ENCODE measurements around the gene ARL11. TPM values are rescaled to one million over a fixed set of nuclear protein-coding genes. Genes with fewer than 3 reads are reported as not detected.

The ARL11 gene
- total and polyA plus RNA-seq, 2 of the 4 experiments (the other 2 are of a cell fraction), result not detected

DNA sequence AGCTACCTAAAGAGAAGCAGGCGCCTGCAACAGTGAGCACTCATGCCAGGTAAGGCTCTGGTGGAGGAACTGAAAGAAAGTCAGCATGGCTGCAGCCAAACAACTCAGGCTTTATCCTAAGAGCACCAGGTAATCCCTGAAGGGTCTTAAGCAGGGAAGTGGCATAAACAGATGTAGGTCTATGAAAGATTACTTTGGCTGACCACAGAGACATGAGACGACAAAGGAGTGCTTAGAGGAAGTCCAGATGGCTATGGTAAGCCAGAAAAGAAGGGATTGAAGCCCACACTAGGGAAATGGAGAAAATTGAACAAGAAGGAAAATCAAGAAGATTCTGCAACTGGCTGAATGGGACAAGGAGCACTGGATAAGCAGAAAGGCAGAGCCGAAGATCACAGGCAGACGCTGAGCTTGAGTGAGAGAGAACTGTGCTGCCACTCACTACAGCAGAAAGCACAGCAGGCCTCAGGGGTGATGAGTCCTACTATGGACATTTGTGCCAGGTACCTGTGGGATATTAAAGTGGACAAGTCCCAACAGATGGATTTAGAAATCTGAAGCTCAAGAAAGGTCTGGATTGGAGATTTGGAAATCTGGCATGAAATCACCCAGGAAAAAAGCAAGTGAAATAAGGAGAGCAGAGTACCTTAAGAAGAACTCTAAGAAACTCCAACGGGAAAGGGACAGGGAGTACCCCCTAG is 47.2 kb upstream of the ARL11 start:
- intact Hi-C loops (cut with micrococcal nuclease), result no loop called here
- ATAC-seq (ENCODE audit: low read depth), result no peak
- no peak overlapping the region for H3K4ac ChIP-seq (ENCODE audit: low read depth, low read length)
- H3K9me1 ChIP-seq (ENCODE audit: insufficient read depth, low read length), result peaks cover 6% of the 10 kb centered on the region; the same call in 1 of the 2 replicates
- no peak overlapping the region for H2BK20ac ChIP-seq (ENCODE audit: low read depth, low read length)
- H2AK9ac ChIP-seq (replicated peaks; ENCODE audit: low read depth, low read length, poor library complexity), result no peak overlapping the region
- no peak overlapping the region for H3K14ac ChIP-seq (replicated peaks; ENCODE audit: low read depth, low read length)
- in situ Hi-C loops (cut with MboI; ENCODE audit: low sequenced_read_pairs), result no loop called here
- TF ChIP-seq MAFK (IDR thresholded peaks at IDR 0.05; ENCODE audit: low read depth, low read length) (no peak), POLR2A (IDR thresholded peaks at IDR 0.05; ENCODE audit: low read depth, low read length) (no peak), USF2 (IDR thresholded peaks at IDR 0.05; ENCODE audit: low read depth, low read length) (no peak), NFE2L2 (IDR thresholded peaks at IDR 0.05; ENCODE audit: low read depth, low read length) (no peak), CHD1 (IDR thresholded peaks at IDR 0.05; ENCODE audit: low read depth, low read length) (no peak), RCOR1 (IDR thresholded peaks at IDR 0.05; ENCODE audit: insufficient replicate concordance, low read length) (no peak), MXI1 (IDR thresholded peaks at IDR 0.05; ENCODE audit: borderline replicate concordance, low read depth, low read length) (no peak), SMC3 (IDR thresholded peaks at IDR 0.05; ENCODE audit: low read depth, low read length) (no peak), BHLHE40 (IDR thresholded peaks at IDR 0.05; ENCODE audit: low read depth, low read length) (no peak), MAZ (IDR thresholded peaks at IDR 0.05; ENCODE audit: borderline replicate concordance, low read depth, low read length) (no peak), FOS (IDR thresholded peaks at IDR 0.05; ENCODE audit: low read depth, low read length) (no peak)
- TF ChIP-seq, protein P1, sequence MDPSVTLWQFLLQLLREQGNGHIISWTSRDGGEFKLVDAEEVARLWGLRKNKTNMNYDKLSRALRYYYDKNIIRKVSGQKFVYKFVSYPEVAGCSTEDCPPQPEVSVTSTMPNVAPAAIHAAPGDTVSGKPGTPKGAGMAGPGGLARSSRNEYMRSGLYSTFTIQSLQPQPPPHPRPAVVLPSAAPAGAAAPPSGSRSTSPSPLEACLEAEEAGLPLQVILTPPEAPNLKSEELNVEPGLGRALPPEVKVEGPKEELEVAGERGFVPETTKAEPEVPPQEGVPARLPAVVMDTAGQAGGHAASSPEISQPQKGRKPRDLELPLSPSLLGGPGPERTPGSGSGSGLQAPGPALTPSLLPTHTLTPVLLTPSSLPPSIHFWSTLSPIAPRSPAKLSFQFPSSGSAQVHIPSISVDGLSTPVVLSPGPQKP (IDR thresholded peaks at IDR 0.05; ENCODE audit: borderline replicate concordance, low read depth, low read length), result no peak
- TF ChIP-seq, protein P2, sequence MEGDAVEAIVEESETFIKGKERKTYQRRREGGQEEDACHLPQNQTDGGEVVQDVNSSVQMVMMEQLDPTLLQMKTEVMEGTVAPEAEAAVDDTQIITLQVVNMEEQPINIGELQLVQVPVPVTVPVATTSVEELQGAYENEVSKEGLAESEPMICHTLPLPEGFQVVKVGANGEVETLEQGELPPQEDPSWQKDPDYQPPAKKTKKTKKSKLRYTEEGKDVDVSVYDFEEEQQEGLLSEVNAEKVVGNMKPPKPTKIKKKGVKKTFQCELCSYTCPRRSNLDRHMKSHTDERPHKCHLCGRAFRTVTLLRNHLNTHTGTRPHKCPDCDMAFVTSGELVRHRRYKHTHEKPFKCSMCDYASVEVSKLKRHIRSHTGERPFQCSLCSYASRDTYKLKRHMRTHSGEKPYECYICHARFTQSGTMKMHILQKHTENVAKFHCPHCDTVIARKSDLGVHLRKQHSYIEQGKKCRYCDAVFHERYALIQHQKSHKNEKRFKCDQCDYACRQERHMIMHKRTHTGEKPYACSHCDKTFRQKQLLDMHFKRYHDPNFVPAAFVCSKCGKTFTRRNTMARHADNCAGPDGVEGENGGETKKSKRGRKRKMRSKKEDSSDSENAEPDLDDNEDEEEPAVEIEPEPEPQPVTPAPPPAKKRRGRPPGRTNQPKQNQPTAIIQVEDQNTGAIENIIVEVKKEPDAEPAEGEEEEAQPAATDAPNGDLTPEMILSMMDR (conservative IDR thresholded peaks at IDR 0.05; ENCODE audit: low read depth, low read length), result no peak
- peaks cover 3% of the 10 kb centered on the region; the same call in 1 of the 2 replicates for H4K20me1 ChIP-seq (ENCODE audit: insufficient read depth, low read length)
- H3K4me1 ChIP-seq (ENCODE audit: control insufficient read depth, insufficient read depth, low read length), result peaks cover 3% of the 10 kb centered on the region
- no peaks in the 10 kb centered on the region for H3K27me3 ChIP-seq (ENCODE audit: control insufficient read depth, insufficient read depth, low read length)
- no peak overlapping the region for H2BK120ac ChIP-seq (ENCODE audit: low read depth, low read length)
- no peak overlapping the region for H3K23ac ChIP-seq (ENCODE audit: low read depth, low read length)
- no peak overlapping the region for H4K91ac ChIP-seq (ENCODE audit: insufficient read depth, low read depth, low read length)
- peaks cover 13% of the 10 kb centered on the region; the same call in 1 of the 2 replicates for H3K36me3 ChIP-seq (ENCODE audit: control insufficient read depth, insufficient read depth, low read length)
- H4K5ac ChIP-seq (ENCODE audit: low read depth, low read length), result no peak overlapping the region
- ChIA-PET CTCF (interaction anchor here (0.8 kb wide), 1 partner anchor 151 kb away, joined by 3 read pairs; no protein-coding TSS in a partner anchor), POLR2A (ENCODE audit: unreplicated experiment) (no interaction called here)
- no peak overlapping the region for H3K18ac ChIP-seq (ENCODE audit: low read depth, low read length)
- no peak overlapping the region for H3K56ac ChIP-seq (ENCODE audit: extremely low read depth, insufficient read depth, low read length)
- H2BK5ac ChIP-seq (ENCODE audit: low read depth, low read length, poor library complexity, severe bottlenecking), result no peak overlapping the region
- no peak for DNase-seq
- H3K79me1 ChIP-seq (ENCODE audit: low read depth in 1 of 2, low read length in 2 of 2), result peaks cover 30 to 56% of the 10 kb centered on the region in 2 experiments
- no peaks in the 10 kb centered on the region for H3K9me3 ChIP-seq (ENCODE audit: control insufficient read depth, insufficient read depth, low read length)
- no peak overlapping the region for H3K4me2 ChIP-seq (ENCODE audit: low read depth, low read length)
- dilution Hi-C loops (cut with HindIII; ENCODE audit: low sequenced_read_pairs, unreplicated experiment), result no loop called here
- H3K9ac ChIP-seq (ENCODE audit: low read depth, low read length), result no peak overlapping the region
- WGBS, 2 experiments (ENCODE audit: extremely low coverage in 2 of 2, insufficient read length in 1 of 2), result 94% methylated on average over 4 of the region's 5 CpGs; no CpG with 5 or more reads in 1 of the 2 experiments
- H3K27ac ChIP-seq (ENCODE audit: insufficient read depth, low read length), result no peak overlapping the region
- no peak overlapping the region for H2BK15ac ChIP-seq (ENCODE audit: low read depth, low read length)
- BruUV-seq (replicated peaks), result no TSS peak
- H3K4me3 ChIP-seq (ENCODE audit: insufficient read depth, low read depth, low read length), result no peak overlapping the region
- no peak overlapping the region for H4K8ac ChIP-seq (ENCODE audit: low read depth in 2 of 2, low read length in 2 of 2)
- H2AFZ ChIP-seq (replicated peaks; ENCODE audit: low read length, poor library complexity), result no peak overlapping the region
- H2AK5ac ChIP-seq (ENCODE audit: low read depth, low read length), result no peak overlapping the region
